Memory B cell (primary cell): ENCODE results near the gene SSR3.

ENCODE experiments used
- ATAC-seq: fragments of 150-1000 bp; cut with Tn5 transposase; 2 replicates; pipeline ENCODE4 v1.10.0; 2021; ENCODE audit warnings: low read depth, mild to moderate bottlenecking, moderate library complexity
- DNase-seq, 2 donors: peaks; one replicate each; pipeline ENCODE4 v3.0.0; 2022; ENCODE audit warnings: low spot score in 2 of 2
- H3K27ac Mint-ChIP-seq: one replicate; pipeline ENCODE4 v1.8.0; 2022; ENCODE audit warnings: mild to moderate bottlenecking, moderate library complexity, mixed read lengths
- H3K27me3 Mint-ChIP-seq: one replicate; pipeline ENCODE4 v1.8.0; 2022; ENCODE audit warnings: mixed read lengths
- H3K36me3 Mint-ChIP-seq: one replicate; pipeline ENCODE4 v1.8.0; 2022; ENCODE audit warnings: mild to moderate bottlenecking, mixed read lengths
- H3K4me1 Mint-ChIP-seq: one replicate; pipeline ENCODE4 v1.8.0; 2022; ENCODE audit warnings: mixed read lengths
- H3K4me3 Mint-ChIP-seq: one replicate; pipeline ENCODE4 v1.8.0; 2022; ENCODE audit warnings: mild to moderate bottlenecking, moderate library complexity, mixed read lengths
- H3K9me3 Mint-ChIP-seq: one replicate; pipeline ENCODE4 v1.8.0; 2022; ENCODE audit warnings: mixed read lengths

Gene SSR3

GRCh38 chr3:156509189-156510174 is 45.4 kb downstream of the SSR3 start:
- peak; percentile 72 for ATAC-seq
- Mint-ChIP-seq H3K4me1 (no peaks in the 10 kb centered on the region), H3K27me3 (peaks cover 9% of the 10 kb centered on the region), H3K9me3 (no peaks in the 10 kb centered on the region), H3K36me3 (no peaks in the 10 kb centered on the region), H3K27ac (no peak overlapping the region), H3K4me3 (no peak overlapping the region)
- peak in 1 of 2 donors; percentile 49 for DNase-seq

- H3K27me3 Mint-ChIP-seq = peaks cover 9% of the 10 kb centered on the region
- H3K36me3 Mint-ChIP-seq = no peaks in the 10 kb centered on the region
- no peak overlapping the region for H3K27ac Mint-ChIP-seq
- H3K4me1 Mint-ChIP-seq = no peaks in the 10 kb centered on the region
- ATAC-seq (no peak), DNase-seq (no peak)
- H3K9me3 Mint-ChIP-seq = no peaks in the 10 kb centered on the region
- H3K4me3 Mint-ChIP-seq = no peak overlapping the region
Observed at GRCh38 chr3:156507285-156507684, 47.6 kb downstream of the SSR3 start.

- Mint-ChIP-seq H3K27me3 (peaks cover 5% of the 10 kb centered on the region), H3K4me1 (no peaks in the 10 kb centered on the region), H3K4me3 (no peak overlapping the region), H3K27ac (no peak overlapping the region), H3K9me3 (peaks cover 8% of the 10 kb centered on the region), H3K36me3 (peaks cover 3% of the 10 kb centered on the region)
- no peak for ATAC-seq
- no peak for DNase-seq
Observed at GRCh38 chr3:156498307-156498706, 56.6 kb downstream of the SSR3 start.

- Mint-ChIP-seq H3K4me3 (no peak overlapping the region), H3K27ac (no peak overlapping the region), H3K4me1 (no peaks in the 10 kb centered on the region), H3K27me3 (peaks cover 5% of the 10 kb centered on the region), H3K36me3 (peaks cover 3% of the 10 kb centered on the region), H3K9me3 (peaks cover 8% of the 10 kb centered on the region)
- ATAC-seq (no peak), DNase-seq (no peak)
Observed at GRCh38 chr3:156497326-156497725, 57.6 kb downstream of the SSR3 start.

- Mint-ChIP-seq H3K4me1 (no peaks in the 10 kb centered on the region), H3K27ac (no peak overlapping the region), H3K4me3 (no peak overlapping the region), H3K9me3 (peaks cover 8% of the 10 kb centered on the region), H3K36me3 (peaks cover 3% of the 10 kb centered on the region), H3K27me3 (peaks cover 5% of the 10 kb centered on the region)
- ATAC-seq = no peak
- DNase-seq = no peak
Observed at GRCh38 chr3:156495816-156496215, 59.1 kb downstream of the SSR3 start.

GRCh38 chr3:156493887-156494286 is 61.0 kb downstream of the SSR3 start:
- DNase-seq (no peak), ATAC-seq (no peak)
- Mint-ChIP-seq H3K36me3 (peaks cover 3% of the 10 kb centered on the region), H3K9me3 (peaks cover 8% of the 10 kb centered on the region), H3K4me1 (no peaks in the 10 kb centered on the region), H3K27ac (no peak overlapping the region), H3K27me3 (peaks cover 5% of the 10 kb centered on the region), H3K4me3 (no peak overlapping the region)

- Mint-ChIP-seq H3K4me3 (no peak overlapping the region), H3K4me1 (no peaks in the 10 kb centered on the region), H3K27ac (no peak overlapping the region), H3K9me3 (peaks cover 4% of the 10 kb centered on the region), H3K36me3 (peaks cover 2% of the 10 kb centered on the region), H3K27me3 (peaks cover 5% of the 10 kb centered on the region)
- ATAC-seq = no peak
- no peak for DNase-seq
Observed at GRCh38 chr3:156492801-156493261, 62.1 kb downstream of the SSR3 start.

- DNase-seq (no peak), ATAC-seq (no peak)
- no peak overlapping the region for H3K27ac Mint-ChIP-seq
- peaks cover 5% of the 10 kb centered on the region for H3K27me3 Mint-ChIP-seq
- peaks cover 1% of the 10 kb centered on the region for H3K36me3 Mint-ChIP-seq
- no peak overlapping the region for H3K4me3 Mint-ChIP-seq
- H3K4me1 Mint-ChIP-seq = no peaks in the 10 kb centered on the region
- H3K9me3 Mint-ChIP-seq = peaks cover 2% of the 10 kb centered on the region
Observed at GRCh38 chr3:156491192-156491591, 63.7 kb downstream of the SSR3 start.
